AG09309 (cell line): ENCODE measurements around the gene SDE2.

ENCODE experiments used
- DNase-seq: peaks from one replicate; pipeline ENCODE4 v3.0.0-alpha.2; 2010; ENCODE audit warnings: low read depth
- H3K4me3 ChIP-seq: 2 replicates; pipeline ENCODE4 v1.5.1; 2011; ENCODE audit warnings: mild to moderate bottlenecking, low read depth, low read length, moderate library complexity; ENCODE audit not compliant: control insufficient read depth
- CTCF ChIP-seq: IDR thresholded peaks from 2 replicates; pipeline ENCODE4 v1.5.1; 2011; ENCODE audit warnings: mild to moderate bottlenecking, low read depth, low read length, inconsistent platforms; ENCODE audit not compliant: insufficient read depth, control insufficient read depth; ENCODE audit errors: missing control alignments

Gene SDE2

GRCh38 chr1:225944951-225945350, 54.2 kb downstream of the SDE2 start:
- TF ChIP-seq CTCF: no peak
- no peak overlapping the region for H3K4me3 ChIP-seq
- no peak for DNase-seq

DNA sequence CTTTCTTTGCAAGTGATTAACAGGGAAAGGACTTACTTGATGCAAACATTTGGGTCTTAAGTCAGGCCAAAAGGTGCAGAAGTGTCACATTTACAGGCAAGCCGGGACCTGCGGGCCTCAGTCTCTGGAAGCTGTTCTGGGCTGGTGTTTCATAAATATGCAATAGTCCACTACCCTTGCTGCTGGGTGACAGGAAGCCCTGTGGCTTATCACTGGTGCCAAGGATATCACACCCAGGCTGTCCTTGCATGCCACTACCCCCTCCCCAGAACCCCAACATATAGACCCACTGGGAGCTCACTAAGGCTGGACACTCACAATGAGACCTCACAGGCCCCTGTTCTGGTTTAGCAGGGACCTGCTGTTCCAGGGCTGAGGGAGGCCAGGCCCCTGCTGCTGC, 54.8 kb downstream of the SDE2 start:
- no peak overlapping the region for H3K4me3 ChIP-seq
- no peak for TF ChIP-seq CTCF
- no peak for DNase-seq

DNA sequence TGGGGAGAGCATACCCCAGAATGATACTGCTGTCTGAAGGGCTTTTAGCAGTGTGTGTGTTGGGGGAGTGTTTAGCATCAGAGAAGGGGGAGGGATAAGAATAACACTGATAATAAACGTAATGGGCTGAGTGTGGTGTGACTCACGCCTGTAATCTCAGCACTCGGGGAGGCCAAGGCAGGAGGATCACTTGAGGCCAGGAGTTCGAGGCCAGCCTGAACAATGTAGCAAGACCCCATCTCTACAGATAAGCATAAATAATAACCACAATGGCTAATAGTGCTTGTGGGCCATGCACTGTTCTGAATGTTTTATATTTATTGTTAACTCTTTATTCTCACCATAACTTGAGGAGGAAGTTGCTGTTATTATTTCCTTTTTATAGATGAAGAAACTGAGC, 55.6 kb downstream of the SDE2 start:
- H3K4me3 ChIP-seq: no peak overlapping the region
- DNase-seq: no peak
- TF ChIP-seq CTCF: no peak

DNA sequence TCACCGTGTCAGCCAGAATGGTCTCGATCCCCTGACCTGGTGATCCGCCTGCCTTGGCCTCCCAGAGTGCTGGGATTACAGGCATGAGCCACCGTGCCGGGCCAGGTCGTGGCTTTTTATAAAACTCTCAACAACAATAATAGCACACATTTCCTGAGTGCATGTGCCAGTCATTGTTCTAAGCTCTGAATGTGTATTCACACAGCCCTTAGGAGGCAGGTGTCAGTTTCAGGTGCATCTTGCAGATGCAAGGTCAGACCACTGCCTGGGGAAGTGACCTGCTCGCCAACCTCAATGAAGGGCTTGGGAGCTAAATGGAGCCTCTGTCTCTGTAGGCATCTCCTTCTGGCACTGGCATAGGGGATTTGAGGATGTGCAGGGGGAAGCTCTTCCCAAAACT, 56.6 kb downstream of the SDE2 start:
- TF ChIP-seq CTCF: no peak

DNA sequence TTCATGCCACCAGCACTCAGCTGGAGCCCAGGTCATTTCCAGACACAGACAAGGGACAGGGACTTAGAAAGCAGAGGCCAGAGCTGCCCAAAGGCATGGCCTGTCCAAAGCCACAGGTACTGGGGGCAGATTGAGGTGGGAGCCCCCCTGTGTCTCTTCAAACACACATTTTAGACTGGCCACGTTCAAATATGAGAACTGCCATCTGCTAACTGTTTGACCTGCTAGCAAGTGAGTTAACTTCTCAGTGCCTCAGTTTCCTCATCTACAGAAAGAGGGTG, 57.3 kb downstream of the SDE2 start:
- DNase-seq: no peak
- TF ChIP-seq CTCF: no peak
- no peak overlapping the region for H3K4me3 ChIP-seq

More for the DNA sequence above, 56.6 kb downstream of the SDE2 start:
- no peak for DNase-seq
- no peak overlapping the region for H3K4me3 ChIP-seq

DNA sequence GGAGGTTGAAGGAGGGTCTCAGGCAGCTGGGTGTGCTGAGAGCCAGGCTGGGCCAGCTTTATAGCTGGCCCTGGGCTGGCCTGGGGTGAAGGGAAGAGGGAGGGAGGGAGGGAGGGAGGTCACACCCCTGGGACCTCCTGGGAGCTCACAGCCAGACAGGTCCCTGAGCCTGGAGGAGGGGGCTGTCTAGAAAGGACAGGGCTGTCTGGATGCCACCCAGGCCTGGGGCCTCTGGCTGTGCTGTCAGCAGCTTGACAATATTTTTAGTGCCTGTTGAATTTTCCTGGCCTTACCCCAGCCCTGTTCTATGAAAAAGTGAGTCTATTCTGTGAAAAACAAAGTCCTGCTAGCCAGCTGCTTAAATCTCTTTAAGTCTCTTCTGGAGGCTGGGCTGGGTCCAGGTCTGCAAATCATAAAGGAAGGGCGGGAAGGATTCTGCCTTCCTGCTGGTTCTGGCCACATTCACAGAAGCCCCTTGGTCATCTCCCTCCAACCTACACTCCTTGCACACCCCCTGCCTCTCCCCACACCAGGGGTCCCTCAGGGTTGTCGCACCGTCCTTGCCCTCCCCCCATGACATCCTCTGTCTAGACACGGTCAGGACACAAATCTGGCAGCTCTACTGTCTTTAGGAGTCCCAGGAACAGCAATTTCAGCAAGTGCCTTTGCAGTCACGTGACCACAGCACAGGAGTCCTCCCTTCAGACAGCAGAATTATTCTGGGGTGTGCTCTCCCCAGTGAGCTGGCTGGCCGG, 57.8 kb downstream of the SDE2 start, which contains the start of gene LEFTY2:
LEFTY2 (minus strand) TSS at position 34 of the 755 bp plus-strand sequence. CDS start 80 bp downstream, outside the sequence.
- no peak for TF ChIP-seq CTCF
- no peak for DNase-seq
- H3K4me3 ChIP-seq: no peak within 1 kb of the TSS
